HCT116 (cell line): ENCODE measurements around the gene KCTD2. TPM values are rescaled to one million over a fixed set of nuclear protein-coding genes. Genes with fewer than 3 reads are reported as not detected.

Source experiments
- ATAC-seq: fragments of 200-7000 bp; cut with Tn5 transposase; 2 replicates; pipeline ENCODE4 v1.9.1; 2020; ENCODE audit warnings: mild to moderate bottlenecking, moderate library complexity
- BruUV-seq: library from RNA; stranded (reverse); fragments of 400-500 nt; replicated peaks from 2 replicates; lab custom pipeline; 2021; lab: Mats Ljungman, UMichigan
- CTCF ChIA-PET: fragments of 300-600 bp; sonication (Branson Sonifier 250); formaldehyde crosslinking; loops from one replicate; lab custom pipeline; 2021; ENCODE audit warnings: antibody characterized with exemption; lab: Charles Lee
- POLR2A ChIA-PET: fragments of 300-600, 350-600 bp; sonication (Branson Sonifier 250); formaldehyde crosslinking; loops from one replicate; lab custom pipeline; 2021; ENCODE audit warnings: antibody characterized with exemption; lab: Charles Lee
- RAD21 ChIA-PET, 2 experiments: fragments of 300-600 bp; sonication (Branson Sonifier 250); formaldehyde crosslinking; loops; one replicate each; lab custom pipeline; 2023; ENCODE audit warnings: low total read pairs in 2 of 2; ENCODE audit not compliant: uncharacterized antibody in 2 of 2, unreplicated experiment in 2 of 2, low non-redundant PET in 1 of 2; lab: Charles Lee
- DNase-seq: peaks from one replicate; pipeline ENCODE4 v3.0.0-alpha.2; 2010; ENCODE audit warnings: low read depth, low spot score
- H2AFZ ChIP-seq: fragments of 200-600 bp; shearing (Covaris generic), sonication (generic); 2 replicates; pipeline ENCODE4 v1.6.1; 2017; ENCODE audit warnings: low read depth, mixed run types, mixed read lengths, antibody characterized with exemption, low read length; ENCODE audit not compliant: poor library complexity, severe bottlenecking
- H3K27ac ChIP-seq: 2 replicates; pipeline ENCODE4 v1.5.1; 2012; ENCODE audit warnings: low read depth, low read length
- H3K27me3 ChIP-seq: fragments of 200-600 bp; sonication (generic); 2 replicates; pipeline ENCODE4 v1.6.1; 2016; ENCODE audit warnings: mixed run types, low read length, mixed read lengths; ENCODE audit not compliant: insufficient read depth
- H3K36me3 ChIP-seq, 2 experiments: fragments of 200-500 bp in 1 of 2; fragments of 200-600 bp in 1 of 2; sonication (Bioruptor generic) in 1 of 2; sonication (generic) in 1 of 2; 2 replicates each; pipeline versions ENCODE4 v1.5.1 to v1.6.1; 2014 to 2016; ENCODE audit warnings: low read length in 2 of 2, inconsistent platforms in 1 of 2, mixed read lengths in 1 of 2, mixed run types in 1 of 2; ENCODE audit not compliant: insufficient read depth in 2 of 2, control insufficient read depth in 1 of 2
- H3K4me1 ChIP-seq, 2 experiments: fragments of 200-600 bp in 1 of 2; sonication (generic) in 1 of 2; 2 replicates each; pipeline versions ENCODE4 v1.5.1 to v1.6.1; 2012 to 2017; ENCODE audit warnings: low read length in 2 of 2, inconsistent platforms in 1 of 2, mild to moderate bottlenecking in 1 of 2, mixed read lengths in 1 of 2, mixed run types in 1 of 2, moderate library complexity in 1 of 2; ENCODE audit not compliant: insufficient read depth in 2 of 2, control insufficient read depth in 1 of 2
- H3K4me2 ChIP-seq: fragments of 200-600 bp; sonication (generic); 2 replicates; pipeline ENCODE4 v1.6.1; 2017; ENCODE audit warnings: mixed run types, low read length, mixed read lengths
- H3K4me3 ChIP-seq, 2 experiments: fragments of 200-600 bp in 1 of 2; sonication (generic) in 1 of 2; replicated peaks in 1 of 2; 2 replicates each; pipeline ENCODE4 v1.5.1; 2011 to 2016; ENCODE audit warnings: low read length in 2 of 2, control low read depth in 1 of 2, low read depth in 1 of 2, mild to moderate bottlenecking in 1 of 2, mixed read lengths in 1 of 2, mixed run types in 1 of 2
- H3K79me2 ChIP-seq: fragments of 200-600 bp; sonication (generic); 2 replicates; pipeline ENCODE4 v1.6.1; 2017; ENCODE audit warnings: mild to moderate bottlenecking, mixed run types, low read length, moderate library complexity, mixed read lengths; ENCODE audit not compliant: insufficient read depth
- H3K9ac ChIP-seq: fragments of 200-600 bp; sonication (generic); 2 replicates; pipeline ENCODE4 v1.6.1; 2016; ENCODE audit warnings: low read length, mixed read lengths
- H3K9me2 ChIP-seq: fragments of 200-600 bp; sonication (generic), shearing (Covaris generic); 2 replicates; pipeline ENCODE4 v1.6.1; 2017; ENCODE audit warnings: mixed run types, mild to moderate bottlenecking, moderate library complexity; ENCODE audit not compliant: insufficient read depth
- H3K9me3 ChIP-seq, 2 experiments: fragments of 200-500 bp in 1 of 2; fragments of 200-600 bp in 1 of 2; sonication (Bioruptor generic) in 1 of 2; sonication (generic) in 1 of 2; 2 replicates each; pipeline ENCODE4 v1.6.1; 2014 to 2017; ENCODE audit warnings: low read length in 2 of 2, mixed read lengths in 2 of 2, inconsistent platforms in 1 of 2, low read depth in 1 of 2, mild to moderate bottlenecking in 1 of 2, mixed run types in 1 of 2, moderate library complexity in 1 of 2; ENCODE audit not compliant: control insufficient read depth in 1 of 2, insufficient read depth in 1 of 2
- H4K20me1 ChIP-seq: fragments of 200-600 bp; sonication (generic), shearing (Covaris generic); 2 replicates; pipeline ENCODE4 v1.6.1; 2017; ENCODE audit warnings: mixed run types, mild to moderate bottlenecking, moderate library complexity; ENCODE audit not compliant: insufficient read depth
- ATF3 ChIP-seq: IDR thresholded peaks from 2 replicates; pipeline ENCODE4 v1.6.1; 2012
- FOSL1 ChIP-seq: IDR thresholded peaks from 2 replicates; pipeline ENCODE4 v1.6.1; 2012; ENCODE audit warnings: low read depth
- POLR2A ChIP-seq: IDR thresholded peaks from 2 replicates; pipeline ENCODE4 v1.7.0; 2011; ENCODE audit warnings: borderline replicate concordance; ENCODE audit not compliant: insufficient read depth, insufficient read length; ENCODE audit errors: extremely low read depth
- RAD21 ChIP-seq: IDR thresholded peaks from 2 replicates; pipeline ENCODE4 v1.6.1; 2012; ENCODE audit warnings: low read depth, mild to moderate bottlenecking
- REST ChIP-seq: IDR thresholded peaks from 2 replicates; pipeline ENCODE4 v1.6.1; 2012; ENCODE audit warnings: low read depth
- SIN3A ChIP-seq: IDR thresholded peaks from 2 replicates; pipeline ENCODE4 v1.6.1; 2012; ENCODE audit warnings: low read depth
- YY1 ChIP-seq: IDR thresholded peaks from 2 replicates; pipeline ENCODE4 v1.6.1; 2011; ENCODE audit warnings: low read length, low read depth, moderate library complexity, mild to moderate bottlenecking; ENCODE audit not compliant: insufficient replicate concordance; ENCODE audit errors: extremely low read depth
- ZBTB33 ChIP-seq: IDR thresholded peaks from 2 replicates; pipeline ENCODE4 v1.6.1; 2011; ENCODE audit warnings: mild to moderate bottlenecking, low read length, moderate library complexity; ENCODE audit not compliant: insufficient replicate concordance; ENCODE audit errors: extremely low read depth
- ZFX ChIP-seq: fragments of 450-650 bp; IDR thresholded peaks from 2 replicates; pipeline ENCODE4 v1.6.1; 2017
- intact Hi-C: fragments of 100-400 bp; cut with micrococcal nuclease; formaldehyde crosslinking; loops from 2 replicates; pipeline ENCODE4 v1.10.0; 2022
- total RNA-seq: library from RNA; stranded (reverse); gene quantifications from one replicate; pipeline ENCODE4 v1.2.1, GENCODE V29; 2021; ENCODE audit not compliant: unreplicated experiment

The KCTD2 gene
- total RNA-seq, 1 experiment from 2014 or later: 23.3 TPM

- ATAC-seq: no peak
- intact Hi-C loops: no loop called here
- Histone ChIP-seq H4K20me1 (no peaks in the 10 kb centered on the region), H3K36me3 (peaks cover 33 to 34% of the 10 kb centered on the region in 2 experiments), H3K9me2 (no peaks in the 10 kb centered on the region), H3K4me1 (peaks cover 29 to 34% of the 10 kb centered on the region in 2 experiments), H3K9ac (no peak overlapping the region), H2AFZ (no peak overlapping the region), H3K27ac (no peak overlapping the region), H3K9me3 (no peaks in the 10 kb centered on the region), H3K79me2 (peaks cover 5% of the 10 kb centered on the region; the same call in 1 of the 2 replicates), H3K27me3 (no peaks in the 10 kb centered on the region), H3K4me3 (no peak overlapping the region), H3K4me2 (no peak overlapping the region)
- TF ChIP-seq ZFX: no peak
- TF ChIP-seq RAD21: no peak
- no peak for TF ChIP-seq YY1
- TF ChIP-seq ZBTB33: no peak
- TF ChIP-seq REST: no peak
- no peak for TF ChIP-seq FOSL1
- TF ChIP-seq SIN3A: no peak
- TF ChIP-seq POLR2A: no peak
- TF ChIP-seq ATF3: no peak
- BruUV-seq: no TSS peak
- DNase-seq: no peak
- ChIA-PET CTCF (no interaction called here), POLR2A (no interaction called here), RAD21 (no interaction called here)
Measured at GRCh38 chr17:75039238-75039637, 7.8 kb upstream of the KCTD2 start.
